ENCODE results near the gene LACTBL1. TPM values are rescaled to one million over a fixed set of nuclear protein-coding genes. Genes with fewer than 3 reads are reported as not detected.

LACTBL1 gene
- total and polyA plus RNA-seq, 2 experiments from 2014 or later = not detected

DNA sequence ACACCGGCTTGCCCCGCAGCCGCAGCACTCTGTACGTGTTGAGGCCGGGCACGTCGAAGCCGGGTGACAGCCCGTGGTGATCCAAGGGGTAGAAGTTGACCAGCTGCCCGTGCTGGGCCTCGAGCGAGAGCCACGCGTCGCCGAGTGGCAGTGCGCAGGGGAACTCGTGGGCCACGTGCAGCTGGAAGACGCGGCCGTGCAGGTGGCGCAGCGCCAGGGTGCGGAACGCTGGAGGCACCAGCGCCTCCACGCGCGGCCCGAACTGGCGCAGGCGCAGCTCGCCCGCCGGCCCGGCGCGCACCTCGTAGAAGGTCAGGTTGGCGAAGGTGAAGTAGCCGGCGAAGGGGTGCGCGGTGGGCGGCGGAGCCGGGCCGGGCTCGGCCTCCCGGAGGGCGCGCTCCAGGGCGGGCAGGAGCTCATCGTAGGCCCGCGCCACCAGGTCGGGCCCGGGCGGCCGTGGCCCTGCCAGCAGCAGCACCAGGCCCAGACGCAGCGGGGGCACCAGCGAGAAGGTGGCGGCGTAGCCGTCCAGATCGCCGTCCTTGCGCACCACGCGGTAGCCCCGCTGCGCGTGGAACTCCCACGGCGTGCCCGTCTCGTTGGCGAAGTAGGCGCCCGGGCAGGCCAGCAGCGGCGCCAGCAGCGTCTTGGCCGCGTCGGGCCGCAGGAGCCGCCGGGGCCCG lies 19.5 kb downstream of the LACTBL1 start (continued):
- TF ChIP-seq ZNF462 (CRISPR knock-in tag; IDR thresholded peaks at IDR 0.05) (no peak), CREB1 (CRISPR knock-in tag; IDR thresholded peaks at IDR 0.05; ENCODE audit: low read depth) (no peak)

DNA sequence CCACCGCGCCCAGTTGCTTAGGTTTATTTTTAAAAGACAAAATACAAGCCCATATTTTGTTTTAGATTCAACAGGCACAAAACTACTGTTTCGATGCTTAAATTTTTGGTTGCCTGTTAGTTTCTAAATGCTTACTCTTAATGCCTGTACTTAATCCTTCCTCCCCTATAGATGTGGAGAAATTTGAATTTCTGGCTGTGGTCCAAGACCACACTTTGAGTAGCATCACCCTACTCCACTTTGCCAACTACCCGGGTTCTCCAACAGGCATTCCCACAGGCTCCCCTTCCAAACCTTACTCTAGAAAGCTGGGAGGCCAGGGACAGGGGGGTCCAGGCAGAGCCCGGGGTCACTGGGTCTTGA lies 20.0 kb downstream of the LACTBL1 start:
- H3K4me2 ChIP-seq = peak overlapping the region; percentile 77; the same call in 1 of the 2 replicates
- TF ChIP-seq POLR2AphosphoS5 (IDR thresholded peaks at IDR 0.05; ENCODE audit: low read depth) (no peak), ZNF114 (CRISPR knock-in tag; IDR thresholded peaks at IDR 0.05) (no peak), EZH2phosphoT487 (IDR thresholded peaks at IDR 0.05; ENCODE audit: unreplicated experiment) (no peak), ZNF462 (CRISPR knock-in tag; IDR thresholded peaks at IDR 0.05) (no peak)
- TF ChIP-seq, protein P1, sequence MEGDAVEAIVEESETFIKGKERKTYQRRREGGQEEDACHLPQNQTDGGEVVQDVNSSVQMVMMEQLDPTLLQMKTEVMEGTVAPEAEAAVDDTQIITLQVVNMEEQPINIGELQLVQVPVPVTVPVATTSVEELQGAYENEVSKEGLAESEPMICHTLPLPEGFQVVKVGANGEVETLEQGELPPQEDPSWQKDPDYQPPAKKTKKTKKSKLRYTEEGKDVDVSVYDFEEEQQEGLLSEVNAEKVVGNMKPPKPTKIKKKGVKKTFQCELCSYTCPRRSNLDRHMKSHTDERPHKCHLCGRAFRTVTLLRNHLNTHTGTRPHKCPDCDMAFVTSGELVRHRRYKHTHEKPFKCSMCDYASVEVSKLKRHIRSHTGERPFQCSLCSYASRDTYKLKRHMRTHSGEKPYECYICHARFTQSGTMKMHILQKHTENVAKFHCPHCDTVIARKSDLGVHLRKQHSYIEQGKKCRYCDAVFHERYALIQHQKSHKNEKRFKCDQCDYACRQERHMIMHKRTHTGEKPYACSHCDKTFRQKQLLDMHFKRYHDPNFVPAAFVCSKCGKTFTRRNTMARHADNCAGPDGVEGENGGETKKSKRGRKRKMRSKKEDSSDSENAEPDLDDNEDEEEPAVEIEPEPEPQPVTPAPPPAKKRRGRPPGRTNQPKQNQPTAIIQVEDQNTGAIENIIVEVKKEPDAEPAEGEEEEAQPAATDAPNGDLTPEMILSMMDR (conservative IDR thresholded peaks at IDR 0.05; ENCODE audit: low read depth in 2 of 2) = no peak

More for the DNA sequence above, 20.0 kb downstream of the LACTBL1 start:
- H3K27me3 Mint-ChIP-seq (ENCODE audit: insufficient read depth, low read depth, poor library complexity) = peaks cover 40% of the 10 kb centered on the region
- Histone ChIP-seq H3K9me2 (ENCODE audit: insufficient read depth) (no peaks in the 10 kb centered on the region), H2AFZ (peak overlapping the region; percentile 94), H3K4me3 (peak overlapping the region; percentile 51), H4K20me1 (replicated peaks; ENCODE audit: insufficient read depth) (no peaks in the 10 kb centered on the region), H3K79me2 (replicated peaks; ENCODE audit: insufficient read depth) (no peaks in the 10 kb centered on the region), H3F3A (replicated peaks; ENCODE audit: low read depth) (peaks cover 5% of the 10 kb centered on the region), H3K4me1 (ENCODE audit: insufficient read depth) (no peaks in the 10 kb centered on the region), H3K36me3 (ENCODE audit: insufficient read depth) (no peaks in the 10 kb centered on the region), H3K27ac (ENCODE audit: low read depth) (no peak overlapping the region), H3K27me3 (ENCODE audit: insufficient read depth) (peaks cover 38% of the 10 kb centered on the region)
- ATAC-seq = no peak
- no peak for DNase-seq (ENCODE audit: low spot score)
- H3K27ac Mint-ChIP-seq = no peak overlapping the region
- no peaks in the 10 kb centered on the region for H3K36me3 Mint-ChIP-seq (ENCODE audit: low read depth)
- H3K9me3 Mint-ChIP-seq = no peaks in the 10 kb centered on the region; the same call in 2 of the 3 replicates
- H3K4me1 Mint-ChIP-seq = no peaks in the 10 kb centered on the region
- no peak overlapping the region for H3K4me3 Mint-ChIP-seq
